Liver (tissue), 3 donors: ENCODE results near the gene RFC3.

Source experiments
- FOXA1 ChIP-seq: IDR thresholded peaks from 2 replicates; pipeline ENCODE4 v1.6.1; 2016; ENCODE audit warnings: antibody characterized with exemption
- RAD21 ChIP-seq, 2 donors: IDR thresholded peaks; 2 replicates each; pipeline ENCODE4 v1.6.1; 2016; ENCODE audit warnings: antibody characterized with exemption in 2 of 2, mild to moderate bottlenecking in 2 of 2
- RXRA ChIP-seq, 2 donors: IDR thresholded peaks; 2 replicates each; pipeline ENCODE4 v1.6.1; 2017 to 2018; ENCODE audit warnings: antibody characterized with exemption in 2 of 2, mild to moderate bottlenecking in 1 of 2
- SP1 ChIP-seq: IDR thresholded peaks from 2 replicates; pipeline ENCODE4 v1.6.1; 2018; ENCODE audit warnings: antibody characterized with exemption, mild to moderate bottlenecking
- TAF1 ChIP-seq: conservative IDR thresholded peaks from 2 replicates; pipeline ENCODE4 v1.6.1; 2016; ENCODE audit warnings: antibody characterized with exemption, mild to moderate bottlenecking
- YY1 ChIP-seq: IDR thresholded peaks from 2 replicates; pipeline ENCODE4 v1.6.1; 2016; ENCODE audit warnings: antibody characterized with exemption, mild to moderate bottlenecking
- TF ChIP-seq, protein P1 (sequence below): fragments of 150-350 bp; IDR thresholded peaks from 2 replicates; pipeline ENCODE4 v1.5.1; 2017; ENCODE audit warnings: improper control_type of control experiment, low read depth, low read length; ENCODE audit not compliant: missing input control
- TF ChIP-seq, protein P2 (sequence below): IDR thresholded peaks from 2 replicates; pipeline ENCODE4 v1.6.1; 2016; ENCODE audit warnings: antibody characterized with exemption
- TF ChIP-seq, protein P3 (sequence below): IDR thresholded peaks from 2 replicates; pipeline ENCODE4 v1.6.1; 2016; ENCODE audit warnings: antibody characterized with exemption
- TF ChIP-seq, protein P4 (sequence below): IDR thresholded peaks from 2 replicates; pipeline ENCODE4 v1.6.1; 2016; ENCODE audit warnings: antibody characterized with exemption, mild to moderate bottlenecking
- donor health status: healthy.
- donor health status: healthy.

DNA sequence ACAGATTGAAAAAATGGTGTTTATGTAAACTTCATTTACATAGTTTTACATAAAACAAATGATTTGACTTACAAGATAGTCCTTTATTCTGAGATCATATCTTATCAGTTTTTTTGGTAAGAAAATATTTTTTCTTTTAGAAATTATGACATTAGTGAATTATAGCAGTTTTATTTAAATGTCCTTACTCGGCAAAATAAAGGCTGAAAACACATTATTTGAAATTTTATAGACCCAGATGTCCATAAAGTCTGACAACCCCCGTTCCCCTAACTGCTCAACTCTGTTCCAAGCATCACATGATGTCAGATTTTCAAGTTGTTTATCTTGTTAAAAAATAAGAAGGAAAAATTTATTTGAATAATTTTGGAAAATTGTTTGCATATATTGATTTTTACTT, 46.7 kb upstream of the RFC3 start:
- TF ChIP-seq, protein P1, sequence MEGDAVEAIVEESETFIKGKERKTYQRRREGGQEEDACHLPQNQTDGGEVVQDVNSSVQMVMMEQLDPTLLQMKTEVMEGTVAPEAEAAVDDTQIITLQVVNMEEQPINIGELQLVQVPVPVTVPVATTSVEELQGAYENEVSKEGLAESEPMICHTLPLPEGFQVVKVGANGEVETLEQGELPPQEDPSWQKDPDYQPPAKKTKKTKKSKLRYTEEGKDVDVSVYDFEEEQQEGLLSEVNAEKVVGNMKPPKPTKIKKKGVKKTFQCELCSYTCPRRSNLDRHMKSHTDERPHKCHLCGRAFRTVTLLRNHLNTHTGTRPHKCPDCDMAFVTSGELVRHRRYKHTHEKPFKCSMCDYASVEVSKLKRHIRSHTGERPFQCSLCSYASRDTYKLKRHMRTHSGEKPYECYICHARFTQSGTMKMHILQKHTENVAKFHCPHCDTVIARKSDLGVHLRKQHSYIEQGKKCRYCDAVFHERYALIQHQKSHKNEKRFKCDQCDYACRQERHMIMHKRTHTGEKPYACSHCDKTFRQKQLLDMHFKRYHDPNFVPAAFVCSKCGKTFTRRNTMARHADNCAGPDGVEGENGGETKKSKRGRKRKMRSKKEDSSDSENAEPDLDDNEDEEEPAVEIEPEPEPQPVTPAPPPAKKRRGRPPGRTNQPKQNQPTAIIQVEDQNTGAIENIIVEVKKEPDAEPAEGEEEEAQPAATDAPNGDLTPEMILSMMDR: no peak
- no peak for TF ChIP-seq RXRA (IDR thresholded peaks at IDR 0.05)
- no peak for TF ChIP-seq YY1
- TF ChIP-seq, protein P2, sequence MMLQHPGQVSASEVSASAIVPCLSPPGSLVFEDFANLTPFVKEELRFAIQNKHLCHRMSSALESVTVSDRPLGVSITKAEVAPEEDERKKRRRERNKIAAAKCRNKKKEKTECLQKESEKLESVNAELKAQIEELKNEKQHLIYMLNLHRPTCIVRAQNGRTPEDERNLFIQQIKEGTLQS: no peak
- no peak for TF ChIP-seq RAD21 (IDR thresholded peaks at IDR 0.05)
- TF ChIP-seq, protein P3, sequence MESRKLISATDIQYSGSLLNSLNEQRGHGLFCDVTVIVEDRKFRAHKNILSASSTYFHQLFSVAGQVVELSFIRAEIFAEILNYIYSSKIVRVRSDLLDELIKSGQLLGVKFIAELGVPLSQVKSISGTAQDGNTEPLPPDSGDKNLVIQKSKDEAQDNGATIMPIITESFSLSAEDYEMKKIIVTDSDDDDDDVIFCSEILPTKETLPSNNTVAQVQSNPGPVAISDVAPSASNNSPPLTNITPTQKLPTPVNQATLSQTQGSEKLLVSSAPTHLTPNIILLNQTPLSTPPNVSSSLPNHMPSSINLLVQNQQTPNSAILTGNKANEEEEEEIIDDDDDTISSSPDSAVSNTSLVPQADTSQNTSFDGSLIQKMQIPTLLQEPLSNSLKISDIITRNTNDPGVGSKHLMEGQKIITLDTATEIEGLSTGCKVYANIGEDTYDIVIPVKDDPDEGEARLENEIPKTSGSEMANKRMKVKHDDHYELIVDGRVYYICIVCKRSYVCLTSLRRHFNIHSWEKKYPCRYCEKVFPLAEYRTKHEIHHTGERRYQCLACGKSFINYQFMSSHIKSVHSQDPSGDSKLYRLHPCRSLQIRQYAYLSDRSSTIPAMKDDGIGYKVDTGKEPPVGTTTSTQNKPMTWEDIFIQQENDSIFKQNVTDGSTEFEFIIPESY: no peak
- TF ChIP-seq FOXA1: no peak
- TF ChIP-seq SP1: no peak
- TF ChIP-seq, protein P4, sequence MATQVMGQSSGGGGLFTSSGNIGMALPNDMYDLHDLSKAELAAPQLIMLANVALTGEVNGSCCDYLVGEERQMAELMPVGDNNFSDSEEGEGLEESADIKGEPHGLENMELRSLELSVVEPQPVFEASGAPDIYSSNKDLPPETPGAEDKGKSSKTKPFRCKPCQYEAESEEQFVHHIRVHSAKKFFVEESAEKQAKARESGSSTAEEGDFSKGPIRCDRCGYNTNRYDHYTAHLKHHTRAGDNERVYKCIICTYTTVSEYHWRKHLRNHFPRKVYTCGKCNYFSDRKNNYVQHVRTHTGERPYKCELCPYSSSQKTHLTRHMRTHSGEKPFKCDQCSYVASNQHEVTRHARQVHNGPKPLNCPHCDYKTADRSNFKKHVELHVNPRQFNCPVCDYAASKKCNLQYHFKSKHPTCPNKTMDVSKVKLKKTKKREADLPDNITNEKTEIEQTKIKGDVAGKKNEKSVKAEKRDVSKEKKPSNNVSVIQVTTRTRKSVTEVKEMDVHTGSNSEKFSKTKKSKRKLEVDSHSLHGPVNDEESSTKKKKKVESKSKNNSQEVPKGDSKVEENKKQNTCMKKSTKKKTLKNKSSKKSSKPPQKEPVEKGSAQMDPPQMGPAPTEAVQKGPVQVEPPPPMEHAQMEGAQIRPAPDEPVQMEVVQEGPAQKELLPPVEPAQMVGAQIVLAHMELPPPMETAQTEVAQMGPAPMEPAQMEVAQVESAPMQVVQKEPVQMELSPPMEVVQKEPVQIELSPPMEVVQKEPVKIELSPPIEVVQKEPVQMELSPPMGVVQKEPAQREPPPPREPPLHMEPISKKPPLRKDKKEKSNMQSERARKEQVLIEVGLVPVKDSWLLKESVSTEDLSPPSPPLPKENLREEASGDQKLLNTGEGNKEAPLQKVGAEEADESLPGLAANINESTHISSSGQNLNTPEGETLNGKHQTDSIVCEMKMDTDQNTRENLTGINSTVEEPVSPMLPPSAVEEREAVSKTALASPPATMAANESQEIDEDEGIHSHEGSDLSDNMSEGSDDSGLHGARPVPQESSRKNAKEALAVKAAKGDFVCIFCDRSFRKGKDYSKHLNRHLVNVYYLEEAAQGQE: no peak
- TF ChIP-seq TAF1: no peak
